H1 (cell line): Measurements from ENCODE around the gene MID2. TPM values are rescaled to one million over a fixed set of nuclear protein-coding genes. Genes with fewer than 3 reads are reported as not detected.
"Not testable (repeated sequence)": the region's sequence is repeated elsewhere in the genome, so short reads cannot be mapped to it uniquely, and the experiment has no call there.

ENCODE experiments used
- CTCF ChIA-PET: fragments of 300-600 bp; sonication (Branson Sonifier 250); formaldehyde crosslinking; loops from one replicate; lab custom pipeline; 2021; ENCODE audit not compliant: partially characterized antibody; lab: Charles Lee
- POLR2A ChIA-PET: fragments of 300-600 bp; sonication (Branson Sonifier 250); formaldehyde crosslinking; loops from one replicate; lab custom pipeline; 2021; ENCODE audit warnings: inconsistent platforms; ENCODE audit not compliant: partially characterized antibody; lab: Charles Lee
- DNase-seq, 2 experiments: peaks; one replicate each; pipeline versions ENCODE4 v3.0.0 to v3.0.0-alpha.2; 2010 to 2022; ENCODE audit warnings: low spot score in 2 of 2, low read depth in 1 of 2, mixed read lengths in 1 of 2
- FAIRE-seq: peaks from 2 replicates; lab custom pipeline; 2011; peaks lifted over from hg19 to GRCh38; lab: Jason Lieb, UNC
- H2AFZ ChIP-seq: 2 replicates; pipeline ENCODE4 v1.8.1; 2012; ENCODE audit warnings: low read length, inconsistent platforms
- H2AK5ac ChIP-seq: 2 replicates; pipeline ENCODE4 v1.6.1; 2013; ENCODE audit warnings: low read depth, low read length
- H2BK120ac ChIP-seq: replicated peaks from 2 replicates; pipeline ENCODE3; 2013; ENCODE audit warnings: low read depth, low read length, inconsistent platforms
- H2BK12ac ChIP-seq: 2 replicates; pipeline ENCODE4 v1.6.1; 2013; ENCODE audit warnings: low read depth, low read length
- H2BK15ac ChIP-seq: 2 replicates; pipeline ENCODE4 v1.6.1; 2013; ENCODE audit warnings: low read length
- H2BK20ac ChIP-seq: 2 replicates; pipeline ENCODE4 v1.6.1; 2013; ENCODE audit warnings: low read length
- H2BK5ac ChIP-seq: 2 replicates; pipeline ENCODE4 v1.6.1; 2013; ENCODE audit warnings: low read depth, low read length
- H3K14ac ChIP-seq: 2 replicates; pipeline ENCODE4 v1.6.1; 2013; ENCODE audit warnings: inconsistent platforms; ENCODE audit not compliant: insufficient read length
- H3K18ac ChIP-seq: 2 replicates; pipeline ENCODE4 v1.6.1; 2013; ENCODE audit warnings: low read length; ENCODE audit errors: extremely low read depth
- H3K23ac ChIP-seq: 2 replicates; pipeline ENCODE4 v1.6.1; 2013; ENCODE audit warnings: inconsistent platforms; ENCODE audit not compliant: insufficient read length
- H3K23me2 ChIP-seq: 2 replicates; pipeline ENCODE4 v1.6.1; 2013; ENCODE audit warnings: low read depth, low read length
- H3K27ac ChIP-seq: 2 replicates; pipeline ENCODE4 v1.6.1; 2011; ENCODE audit warnings: low read depth, low read length, inconsistent platforms
- H3K27me3 ChIP-seq, 4 experiments: replicated peaks in 1 of 4; 1 replicate in 1 of 4; 2 replicates in 3 of 4; pipeline versions ENCODE4 v1.6.1 to v1.8.1; 2011 to 2013; ENCODE audit warnings: low read length in 3 of 4, mild to moderate bottlenecking in 3 of 4, inconsistent platforms in 2 of 4, mixed read lengths in 2 of 4, moderate library complexity in 1 of 4; ENCODE audit not compliant: control insufficient read depth in 3 of 4, insufficient read depth in 3 of 4; ENCODE audit errors: extremely low read depth in 1 of 4
- H3K36me3 ChIP-seq, 4 experiments: 2 replicates each; pipeline versions ENCODE4 v1.6.1 to v1.8.1; 2011 to 2013; ENCODE audit warnings: mild to moderate bottlenecking in 4 of 4, low read length in 3 of 4, moderate library complexity in 2 of 4, control low read depth in 1 of 4, inconsistent platforms in 1 of 4; ENCODE audit not compliant: insufficient read depth in 4 of 4, control insufficient read depth in 2 of 4
- H3K4ac ChIP-seq: replicated peaks from 2 replicates; pipeline ENCODE3; 2013; ENCODE audit warnings: low read length, low read depth, mixed read lengths, inconsistent platforms; ENCODE audit not compliant: insufficient read length
- H3K4me1 ChIP-seq, 4 experiments: replicated peaks in 1 of 4; 1 replicate in 1 of 4; 2 replicates in 3 of 4; pipeline versions ENCODE4 v1.6.1 to v1.8.1; 2011 to 2013; ENCODE audit warnings: low read length in 3 of 4, inconsistent platforms in 2 of 4, mixed read lengths in 1 of 4; ENCODE audit not compliant: insufficient read depth in 4 of 4, control insufficient read depth in 3 of 4
- H3K4me2 ChIP-seq, 2 experiments: 2 replicates each; pipeline versions ENCODE4 v1.6.1 to v1.8.1; 2011 to 2013; ENCODE audit warnings: low read depth in 2 of 2, low read length in 2 of 2, control low read depth in 1 of 2, inconsistent platforms in 1 of 2, mild to moderate bottlenecking in 1 of 2; ENCODE audit not compliant: insufficient read depth in 1 of 2
- H3K4me3 ChIP-seq, 4 experiments: fragments of 200-600, 300-600 bp in 1 of 4; sonication (generic), shearing (Covaris generic), sonication (Bioruptor Twin) in 1 of 4; 2 replicates each; pipeline versions ENCODE4 v1.5.1 to v1.8.1; 2011 to 2016; ENCODE audit warnings: low read length in 4 of 4, low read depth in 3 of 4, control low read depth in 2 of 4, inconsistent platforms in 2 of 4, mild to moderate bottlenecking in 2 of 4, mixed read lengths in 1 of 4, moderate library complexity in 1 of 4; ENCODE audit not compliant: insufficient read depth in 2 of 4; ENCODE audit errors: extremely low read depth in 1 of 4
- H3K56ac ChIP-seq: replicated peaks from 2 replicates; pipeline ENCODE3; 2013; ENCODE audit warnings: low read depth, mild to moderate bottlenecking, mixed read lengths, low read length, inconsistent platforms; ENCODE audit not compliant: insufficient read length
- H3K79me1 ChIP-seq: 2 replicates; pipeline ENCODE4 v1.6.1; 2013; ENCODE audit warnings: low read depth, low read length, control low read depth
- H3K79me2 ChIP-seq, 2 experiments: 2 replicates each; pipeline versions ENCODE4 v1.6.1 to v1.8.1; 2012 to 2013; ENCODE audit warnings: low read length in 2 of 2, mild to moderate bottlenecking in 2 of 2, inconsistent platforms in 1 of 2; ENCODE audit not compliant: insufficient read depth in 2 of 2, control insufficient read depth in 1 of 2
- H3K9ac ChIP-seq, 4 experiments: replicated peaks in 1 of 4; 1 replicate in 1 of 4; 2 replicates in 3 of 4; pipeline versions ENCODE4 v1.6.1 to v1.8.1; 2011 to 2013; ENCODE audit warnings: low read depth in 3 of 4, low read length in 3 of 4, control low read depth in 2 of 4, mild to moderate bottlenecking in 2 of 4, moderate library complexity in 2 of 4, inconsistent platforms in 1 of 4; ENCODE audit errors: extremely low read depth in 1 of 4
- H3K9me3 ChIP-seq, 2 experiments: 2 replicates each; pipeline versions ENCODE4 v1.6.1 to v1.8.1; 2012 to 2013; ENCODE audit warnings: mild to moderate bottlenecking in 2 of 2, moderate library complexity in 2 of 2, control low read depth in 1 of 2, inconsistent platforms in 1 of 2, low read depth in 1 of 2, low read length in 1 of 2, mixed read lengths in 1 of 2; ENCODE audit not compliant: insufficient read depth in 2 of 2
- H4K20me1 ChIP-seq, 2 experiments: replicated peaks in 1 of 2; 2 replicates each; pipeline versions ENCODE3 to v1.8.1; 2011 to 2013; ENCODE audit warnings: inconsistent platforms in 2 of 2, low read length in 2 of 2, mild to moderate bottlenecking in 1 of 2; ENCODE audit not compliant: insufficient read depth in 2 of 2, control insufficient read depth in 1 of 2
- H4K5ac ChIP-seq: 2 replicates; pipeline ENCODE4 v1.6.1; 2013; ENCODE audit warnings: low read length, low read depth, mixed read lengths, inconsistent platforms; ENCODE audit not compliant: insufficient read length
- H4K8ac ChIP-seq: 2 replicates; pipeline ENCODE4 v1.8.0; 2013; ENCODE audit warnings: mild to moderate bottlenecking, moderate library complexity, low read length, inconsistent platforms; ENCODE audit not compliant: insufficient read depth; ENCODE audit errors: extremely low read depth
- H4K91ac ChIP-seq: replicated peaks from 2 replicates; pipeline ENCODE3; 2013; ENCODE audit warnings: low read length, mixed read lengths, inconsistent platforms; ENCODE audit not compliant: insufficient read length
- WGBS, 2 experiments: shearing (Covaris generic) in 1 of 2; methylation state at CpG; one replicate each; pipeline versions ENCODE4 v1.1.6 to v1.1.7; 2013 to 2015; ENCODE audit warnings: low lambda C conversion rate in 2 of 2, mixed read lengths in 2 of 2, inconsistent platforms in 1 of 2, low coverage in 1 of 2, missing lambda C conversion rate in 1 of 2; ENCODE audit not compliant: insufficient replicate concordance in 2 of 2, insufficient coverage in 1 of 2, insufficient read length in 1 of 2; ENCODE audit errors: extremely low coverage in 1 of 2, missing lambda C conversion rate in 1 of 2; 5-methylcytosine and 5-hydroxymethylcytosine counted together
- polyA plus RNA-seq, 7 experiments: library from polyadenylated mRNA; depleted of rRNA in 3 of 7; stranded (reverse) in 5 of 7; unstranded in 2 of 7; fragments of >200 nt in 5 of 7; fragments of 200-250 nt in 2 of 7; gene quantifications; 1 replicate in 5 of 7; 2 replicates in 1 of 7; 4 replicates in 1 of 7; pipeline versions ENCODE4 v1.2.1 to v1.2.3, GENCODE V29; 2011 to 2013; ENCODE audit warnings: missing spikeins in 2 of 7, mixed read lengths in 2 of 7
- total RNA-seq: library from RNA; stranded (reverse); fragmentation: NEBNext Ultra II Directional; extraction: Animal tissue kit (Norgen Biotek cat#: 25700); gene quantifications from 2 replicates; pipeline ENCODE4 v1.2.1, GENCODE V29; 2021

The MID2 gene
- total and polyA plus RNA-seq, 2 of the 8 experiments (the other 6 are each of a cell fraction or from before 2014, with no cell fraction given): 0.98 to 1.7 TPM

DNA sequence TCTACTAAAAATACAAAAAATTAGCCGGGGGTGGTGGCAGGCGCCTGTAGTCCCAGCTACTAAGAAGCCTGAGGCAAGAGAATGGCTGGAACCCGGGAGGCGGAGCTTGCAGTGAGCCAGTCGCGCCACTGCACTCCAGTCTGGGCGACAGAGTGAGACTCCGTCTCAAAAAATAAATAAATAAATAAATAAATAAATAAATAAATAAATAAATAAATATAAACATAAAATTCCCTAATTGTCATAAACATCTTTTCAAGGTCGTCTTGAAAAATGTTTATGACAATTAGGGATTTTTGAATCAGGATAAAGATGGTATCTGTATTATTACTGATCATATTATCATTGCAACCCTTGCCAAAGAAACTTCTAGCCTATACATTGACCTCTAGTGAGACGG lies 15.6 kb upstream of the MID2 start:
- H3K9me3 ChIP-seq, H2BK120ac ChIP-seq, FAIRE-seq, H3K79me2 ChIP-seq, H4K91ac ChIP-seq, H4K20me1 ChIP-seq, H2BK15ac ChIP-seq, H2BK12ac ChIP-seq, H3K4me2 ChIP-seq, H3K27me3 ChIP-seq, H2AK5ac ChIP-seq, H2BK20ac ChIP-seq, H4K8ac ChIP-seq, H2AFZ ChIP-seq, H3K23me2 ChIP-seq, H3K9ac ChIP-seq, POLR2A ChIA-PET, H3K36me3 ChIP-seq, H3K4ac ChIP-seq, H3K27ac ChIP-seq, H3K23ac ChIP-seq, H3K14ac ChIP-seq, H4K5ac ChIP-seq, H2BK5ac ChIP-seq, H3K18ac ChIP-seq, H3K4me3 ChIP-seq, H3K79me1 ChIP-seq, H3K56ac ChIP-seq, DNase-seq, H3K4me1 ChIP-seq: not testable (repeated sequence)
- WGBS, 2 experiments: 91% methylated on average over 10 of the region's 10 CpGs; no CpG with 5 or more reads in 1 of the 2 experiments
- CTCF ChIA-PET: interaction anchor here (0.7 kb wide), 1 partner anchor 11 kb away, joined by 3 read pairs; no protein-coding TSS in a partner anchor
